ENCODE measurements around the gene TIPARP.

TIPARP gene, protein sequence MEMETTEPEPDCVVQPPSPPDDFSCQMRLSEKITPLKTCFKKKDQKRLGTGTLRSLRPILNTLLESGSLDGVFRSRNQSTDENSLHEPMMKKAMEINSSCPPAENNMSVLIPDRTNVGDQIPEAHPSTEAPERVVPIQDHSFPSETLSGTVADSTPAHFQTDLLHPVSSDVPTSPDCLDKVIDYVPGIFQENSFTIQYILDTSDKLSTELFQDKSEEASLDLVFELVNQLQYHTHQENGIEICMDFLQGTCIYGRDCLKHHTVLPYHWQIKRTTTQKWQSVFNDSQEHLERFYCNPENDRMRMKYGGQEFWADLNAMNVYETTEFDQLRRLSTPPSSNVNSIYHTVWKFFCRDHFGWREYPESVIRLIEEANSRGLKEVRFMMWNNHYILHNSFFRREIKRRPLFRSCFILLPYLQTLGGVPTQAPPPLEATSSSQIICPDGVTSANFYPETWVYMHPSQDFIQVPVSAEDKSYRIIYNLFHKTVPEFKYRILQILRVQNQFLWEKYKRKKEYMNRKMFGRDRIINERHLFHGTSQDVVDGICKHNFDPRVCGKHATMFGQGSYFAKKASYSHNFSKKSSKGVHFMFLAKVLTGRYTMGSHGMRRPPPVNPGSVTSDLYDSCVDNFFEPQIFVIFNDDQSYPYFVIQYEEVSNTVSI

DNA sequence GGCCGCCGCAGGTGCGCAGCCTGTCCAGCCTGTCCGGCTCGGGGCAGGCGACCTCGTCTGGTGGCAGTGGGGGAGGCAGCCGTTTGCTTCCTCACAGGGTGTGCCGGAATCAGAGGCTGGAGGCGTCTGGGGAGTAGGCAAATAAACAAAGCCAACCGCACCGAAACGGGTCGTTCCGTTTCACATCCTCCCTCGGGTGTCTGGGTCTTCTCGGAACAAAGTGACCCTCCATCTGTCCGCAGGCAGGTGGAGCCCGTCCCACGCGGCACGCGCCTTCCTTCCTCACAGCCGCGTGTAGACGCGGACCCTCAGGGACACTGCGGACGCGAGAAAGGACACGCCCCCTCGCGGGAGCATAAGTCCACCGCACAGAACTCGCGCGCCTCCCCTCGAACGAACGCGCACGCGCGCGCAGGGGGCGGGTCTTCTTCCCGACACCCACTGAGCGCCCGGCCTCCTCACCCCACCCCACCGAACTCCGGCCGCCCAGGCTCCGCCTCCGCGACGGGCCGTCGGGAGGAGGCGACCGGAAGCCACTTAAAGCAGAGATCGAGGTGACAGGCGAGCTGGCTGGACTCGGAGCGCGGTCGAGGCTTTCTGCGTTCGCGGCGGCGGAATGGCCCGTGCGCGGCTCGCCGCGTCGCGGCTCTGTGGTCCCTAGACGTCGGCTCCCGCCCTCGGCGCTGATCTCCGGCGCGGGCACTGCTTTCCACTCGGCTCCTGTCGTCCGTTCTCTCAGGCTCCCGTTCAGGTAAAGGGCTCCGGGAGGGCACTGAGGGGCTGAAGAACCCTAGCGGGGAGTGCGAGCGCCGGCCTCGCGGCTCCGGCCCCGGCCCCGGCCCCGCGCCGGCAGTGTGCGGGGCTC is at the start of gene TIPARP:
TSS of gene TIPARP (plus strand) at position 545 of the 865 bp plus-strand sequence. CDS start 3,108 bp downstream, outside the sequence.
- DNase-seq = peak; percentile 99

DNA sequence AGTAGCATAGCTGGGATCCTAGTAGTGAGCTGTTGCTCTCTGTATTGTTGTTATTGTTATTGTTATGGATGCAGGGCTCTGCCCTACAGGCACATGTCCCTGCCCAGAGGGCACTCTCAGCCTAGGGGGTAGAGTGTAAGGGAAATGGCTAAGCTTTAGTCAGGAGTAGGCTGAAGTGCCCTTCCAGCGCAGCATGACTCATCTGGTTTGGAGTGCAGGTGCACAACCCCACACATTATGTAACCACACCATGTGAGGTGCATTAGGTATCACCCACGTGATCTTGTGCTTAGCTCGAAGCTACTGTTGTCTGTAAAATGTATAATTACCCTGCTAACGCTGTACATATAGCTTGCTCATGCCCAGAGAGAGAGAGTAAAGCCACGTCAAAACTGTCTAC is 48.3 kb upstream of the TIPARP start:
- no peak for DNase-seq

DNA sequence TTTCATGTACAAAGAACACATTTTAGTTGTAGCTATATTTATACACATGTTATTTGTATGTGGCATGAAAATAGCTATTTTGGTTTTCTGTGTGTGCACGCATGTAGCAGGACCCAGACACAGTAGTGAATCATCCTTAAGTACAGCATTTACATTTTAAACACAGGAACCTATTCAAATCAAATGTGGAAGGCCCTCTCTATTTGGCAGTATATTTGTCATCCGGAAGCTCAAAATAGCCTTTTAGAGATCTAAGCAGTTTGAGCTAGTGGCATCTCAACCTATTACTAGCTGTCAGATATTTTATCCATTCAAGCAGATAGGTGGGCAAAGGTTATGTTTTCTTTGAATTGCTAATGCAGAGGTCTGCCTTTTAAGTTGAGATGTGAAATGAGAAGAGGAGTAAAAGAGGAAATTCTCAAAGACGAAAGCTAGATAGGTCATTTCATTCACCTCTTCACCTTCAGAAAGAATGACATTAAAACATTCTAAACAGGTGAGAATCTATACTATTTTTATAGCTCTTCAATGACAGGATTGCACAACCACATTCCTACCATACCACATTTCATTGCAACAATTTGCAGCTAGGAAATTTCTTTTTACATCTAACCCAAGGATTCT is 46.3 kb upstream of the TIPARP start:
- DNase-seq = no peak

DNA sequence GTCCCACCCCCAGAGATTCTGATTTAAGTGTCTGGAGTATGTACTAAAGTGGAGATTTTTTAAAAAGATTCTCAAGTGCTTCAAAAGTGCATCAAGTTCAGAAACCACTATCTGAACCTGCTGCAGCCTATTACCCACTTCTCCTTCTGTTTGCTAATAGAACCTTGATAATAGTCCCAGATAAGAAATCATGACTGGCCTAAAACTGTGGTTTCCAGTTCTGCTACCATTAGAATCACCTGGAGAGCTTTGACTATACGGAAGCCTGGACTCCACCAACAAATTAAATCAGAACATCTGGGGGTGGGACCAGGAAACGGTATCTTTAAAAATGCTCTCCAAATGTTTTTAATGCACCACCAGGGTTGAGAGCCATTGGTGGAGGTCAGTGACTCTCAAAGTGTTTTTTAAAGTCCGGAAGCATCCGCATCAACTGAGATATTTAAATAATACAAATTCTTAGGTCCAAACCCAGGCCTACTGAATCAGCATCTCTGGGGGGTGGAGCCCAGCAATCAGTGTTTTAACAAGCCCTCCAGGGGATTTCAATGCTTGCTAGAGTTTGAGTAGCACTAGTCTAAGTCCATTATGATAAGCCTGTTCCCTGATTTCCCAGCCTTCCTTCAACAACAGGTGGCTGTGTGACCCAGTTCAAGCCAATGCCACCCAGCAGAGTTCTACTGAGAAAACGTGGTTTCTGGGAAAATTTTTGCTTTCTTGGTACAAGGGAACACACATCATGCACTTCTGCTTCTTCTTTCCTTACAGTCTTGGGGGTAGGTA is 45.4 kb upstream of the TIPARP start:
- DNase-seq = no peak

DNA sequence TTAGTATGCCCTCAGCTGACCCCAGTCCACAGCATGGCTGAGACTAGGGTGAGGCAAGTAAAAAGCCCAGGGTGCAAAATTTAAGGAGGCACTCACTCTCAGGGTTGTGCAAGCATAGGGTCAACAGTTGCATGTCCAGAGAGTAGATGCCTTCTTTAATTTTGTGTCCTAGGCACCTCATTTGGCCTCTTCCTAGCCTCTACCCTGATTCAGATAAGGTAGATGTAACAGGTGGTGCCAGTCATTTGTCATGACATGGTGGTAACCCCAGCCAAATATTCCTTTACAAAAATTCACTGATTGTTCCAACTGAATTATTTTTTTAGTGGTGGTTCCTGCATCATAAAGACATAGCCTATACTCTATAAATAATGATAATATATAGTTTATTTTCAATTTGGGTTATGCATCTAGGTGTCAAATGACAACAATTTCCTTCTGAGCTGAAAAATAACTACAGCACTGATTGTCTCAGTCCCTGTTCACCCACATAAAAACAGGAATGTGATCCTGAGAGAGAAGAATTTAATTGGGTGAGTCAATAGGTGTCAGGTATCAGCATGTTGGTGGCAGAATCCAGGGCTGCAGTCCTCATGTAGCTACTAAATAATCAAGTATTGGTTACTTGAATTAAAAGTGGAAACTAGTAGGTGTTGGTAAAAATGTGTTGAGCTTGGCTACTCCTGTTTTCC is 44.2 kb upstream of the TIPARP start:
- DNase-seq = no peak

DNA sequence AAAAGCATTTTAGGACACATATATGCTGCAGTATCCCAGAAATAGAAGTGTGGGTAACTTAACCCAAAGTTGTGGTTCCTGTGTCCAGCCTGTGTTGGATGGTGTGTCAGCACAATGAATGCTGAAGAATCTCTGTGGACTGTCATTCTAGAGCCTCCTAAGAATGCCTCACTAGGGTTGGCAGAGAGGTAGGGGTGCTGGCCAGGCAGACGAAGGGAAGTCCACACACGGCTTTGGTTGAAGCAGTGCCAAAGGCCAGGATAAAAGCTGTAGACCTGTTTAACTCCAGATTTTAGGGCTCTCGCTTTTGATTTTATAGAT is 43.7 kb upstream of the TIPARP start:
- no peak for DNase-seq

DNA sequence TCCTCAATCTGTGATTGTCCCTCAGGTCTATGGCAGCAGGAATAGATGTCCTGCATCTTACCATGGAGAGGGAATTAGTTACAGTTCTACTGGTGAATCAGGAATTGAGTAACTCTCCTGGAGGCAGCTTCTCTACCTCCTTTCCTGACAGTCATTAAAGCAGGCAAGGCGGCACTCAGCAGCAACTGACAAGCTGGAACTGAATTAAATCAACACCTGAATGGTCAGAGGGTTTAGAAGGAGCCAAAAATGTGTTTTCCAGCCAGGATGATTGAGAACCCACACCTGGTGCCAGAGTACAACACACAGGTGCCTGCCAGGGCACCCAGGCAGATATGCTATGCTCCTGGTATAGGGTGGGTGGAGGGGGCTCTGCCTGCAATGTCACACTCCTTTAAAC is 43.1 kb upstream of the TIPARP start:
- no peak for DNase-seq

DNA sequence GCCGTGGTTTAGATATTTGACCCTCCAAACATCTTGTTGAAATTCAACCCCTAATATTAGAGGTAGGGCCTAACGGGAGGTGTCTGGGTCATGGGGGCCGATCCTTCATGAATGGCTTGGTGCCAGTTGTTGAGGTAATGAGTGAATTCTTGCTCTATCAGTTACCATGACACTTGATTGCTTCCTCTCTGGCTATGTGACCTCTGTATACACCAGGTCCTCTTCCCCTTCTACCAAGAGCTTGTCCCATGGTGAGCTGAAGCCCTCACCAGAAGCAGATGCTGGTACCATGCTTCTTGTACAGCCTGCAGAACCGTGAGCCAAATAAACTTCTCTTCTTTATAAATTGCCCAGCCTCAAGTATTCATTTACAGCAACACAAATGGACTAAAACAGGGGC is 41.8 kb upstream of the TIPARP start:
- DNase-seq = no peak

DNA sequence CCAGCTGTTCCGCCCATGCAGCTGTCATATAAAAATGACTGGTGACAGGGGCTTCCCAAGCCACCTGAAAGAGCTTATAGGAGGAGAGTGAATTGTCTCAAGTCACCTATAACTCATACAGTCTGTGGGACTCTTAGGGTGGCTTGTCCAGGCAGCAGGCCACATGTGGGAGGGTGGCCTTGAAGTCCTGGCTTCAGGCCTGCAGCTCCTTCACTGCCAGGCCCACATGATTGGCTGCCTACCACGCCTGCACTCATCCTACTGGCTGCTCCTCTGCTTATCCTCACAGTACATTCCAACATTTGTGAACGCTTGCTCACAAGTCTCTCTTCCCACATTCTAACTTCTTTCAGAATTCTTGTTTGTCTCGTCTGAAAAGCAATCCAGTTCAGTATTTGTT is 41.1 kb upstream of the TIPARP start:
- DNase-seq = no peak

DNA sequence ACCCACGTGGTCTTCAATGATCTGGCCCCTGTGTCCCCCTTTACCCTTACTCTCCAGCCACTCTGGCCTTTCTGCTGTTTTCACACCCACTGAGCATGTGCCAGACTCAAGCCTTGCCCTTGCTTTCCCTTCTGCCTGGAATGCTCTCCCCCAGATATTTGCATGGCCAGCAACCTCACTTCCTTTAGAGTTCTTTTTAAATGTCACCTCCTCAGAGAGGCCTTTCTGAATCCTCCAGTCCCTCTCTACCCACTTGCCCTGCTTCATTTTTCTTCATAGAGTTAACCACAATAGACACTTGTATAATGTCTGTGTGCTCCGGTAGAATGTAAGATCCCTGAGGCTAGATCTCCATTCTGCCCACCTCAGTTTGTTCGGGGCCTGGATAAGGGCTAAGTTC is 39.4 kb upstream of the TIPARP start:
- no peak for DNase-seq

DNA sequence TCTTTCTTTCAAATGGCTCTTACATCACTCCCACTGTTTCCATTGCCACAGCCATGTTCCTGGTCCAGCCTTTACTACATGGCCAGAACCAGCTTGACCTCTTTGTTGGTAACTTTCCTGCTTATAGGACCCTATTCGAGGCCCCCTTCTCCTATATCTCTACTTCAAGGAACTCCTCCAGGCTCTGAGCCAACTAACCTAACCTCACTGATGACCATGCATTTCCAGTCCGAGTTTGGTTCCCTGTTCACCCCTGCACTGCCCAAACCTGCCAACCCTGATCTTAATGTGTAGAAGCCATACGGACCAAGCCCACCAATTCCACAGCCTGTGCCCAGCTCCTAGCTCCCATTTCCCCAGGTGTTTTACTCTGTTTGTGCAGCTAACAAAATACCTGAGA is 38.4 kb upstream of the TIPARP start:
- DNase-seq = no peak

DNA sequence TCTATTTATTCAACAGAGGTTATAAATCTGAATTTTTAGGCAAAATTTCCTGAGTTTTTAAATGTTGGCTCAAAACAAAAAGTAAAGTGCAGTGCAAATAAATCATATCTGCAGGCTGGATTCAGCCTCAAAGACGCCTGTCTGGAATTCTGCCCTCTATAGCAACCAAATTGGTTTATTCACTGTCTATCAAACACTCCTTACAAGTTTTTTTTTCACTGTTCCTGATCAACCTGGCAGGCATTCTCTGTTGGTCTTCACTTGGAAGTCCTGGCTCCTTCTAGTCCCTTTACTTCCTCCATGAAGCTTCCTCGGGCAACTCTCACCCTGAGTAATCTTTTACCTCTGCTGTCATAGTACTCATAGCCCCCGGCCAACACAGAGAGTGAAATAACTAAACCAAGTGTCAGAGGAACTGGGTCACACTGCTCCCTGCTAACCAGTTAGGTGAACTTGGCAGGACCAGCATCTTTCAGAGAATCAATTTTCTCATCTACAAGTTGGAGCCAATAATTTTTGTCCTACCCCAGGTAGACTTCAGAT is 36.8 kb upstream of the TIPARP start:
- DNase-seq = no peak

DNA sequence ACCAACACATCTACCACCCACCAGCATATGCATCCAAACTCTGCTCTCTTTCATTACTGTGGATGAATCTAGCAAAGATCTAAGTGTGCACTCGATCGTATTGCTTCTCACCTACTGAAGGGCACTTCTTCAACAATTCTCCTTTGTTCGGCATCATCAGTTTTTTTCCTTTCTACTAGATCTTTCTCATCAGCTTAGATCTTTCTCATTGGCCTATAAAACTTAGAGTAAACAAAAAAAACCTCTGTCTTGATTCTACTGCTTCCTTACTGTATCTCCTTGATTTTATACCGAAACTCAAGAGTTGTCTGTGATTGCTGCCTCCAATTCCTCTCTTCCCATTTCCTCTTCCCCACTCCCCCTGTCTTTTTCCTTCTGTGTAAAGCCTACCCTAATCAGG is 36.1 kb upstream of the TIPARP start:
- DNase-seq = no peak

DNA sequence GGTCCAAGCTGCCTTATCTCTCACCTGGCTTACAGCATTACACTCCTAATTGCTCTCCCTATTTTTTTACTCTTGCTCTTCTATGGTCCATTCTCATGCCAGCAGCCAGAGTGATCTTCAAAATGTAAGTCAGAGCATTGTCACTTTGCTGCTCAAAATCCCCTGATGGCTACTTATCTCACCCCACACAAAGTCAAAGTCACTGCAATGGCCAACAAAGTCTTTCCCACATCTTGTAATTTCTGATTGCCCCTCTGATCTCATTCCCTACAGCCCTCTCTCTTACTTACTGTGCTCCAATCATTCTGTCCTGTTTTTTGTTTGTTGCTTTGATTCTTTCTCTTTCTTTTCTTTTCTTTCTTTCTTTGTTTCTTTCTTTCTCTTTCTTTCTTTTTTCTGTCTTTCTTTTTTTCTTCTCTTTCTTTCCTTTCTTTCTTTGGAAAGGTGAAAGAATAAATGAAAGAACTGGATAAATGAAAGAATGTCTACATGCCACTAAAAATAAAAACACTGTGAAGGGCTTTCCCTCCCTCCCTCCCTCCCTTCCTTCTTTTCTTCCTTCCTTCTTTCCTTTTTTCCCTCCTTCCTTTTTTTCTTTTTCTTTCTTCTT is 34.9 kb upstream of the TIPARP start:
- no peak for DNase-seq

DNA sequence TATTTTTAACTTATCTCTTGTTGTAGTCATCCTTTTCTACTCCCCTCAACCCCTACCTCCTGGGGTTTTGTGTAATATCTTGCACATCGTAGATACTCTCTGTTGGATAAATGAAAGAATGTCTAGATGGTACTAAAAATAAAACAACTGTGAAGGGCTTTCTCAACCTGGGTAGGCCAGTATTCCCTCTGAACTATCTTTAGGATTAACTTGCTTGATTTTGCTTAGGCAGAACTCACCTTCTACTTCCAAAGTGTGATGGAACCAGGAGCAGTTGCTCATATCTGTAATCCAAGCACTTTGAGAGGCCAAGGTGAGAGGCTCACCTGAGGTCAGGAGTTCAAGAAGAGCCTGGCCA is 32.8 kb upstream of the TIPARP start:
- DNase-seq = no peak

DNA sequence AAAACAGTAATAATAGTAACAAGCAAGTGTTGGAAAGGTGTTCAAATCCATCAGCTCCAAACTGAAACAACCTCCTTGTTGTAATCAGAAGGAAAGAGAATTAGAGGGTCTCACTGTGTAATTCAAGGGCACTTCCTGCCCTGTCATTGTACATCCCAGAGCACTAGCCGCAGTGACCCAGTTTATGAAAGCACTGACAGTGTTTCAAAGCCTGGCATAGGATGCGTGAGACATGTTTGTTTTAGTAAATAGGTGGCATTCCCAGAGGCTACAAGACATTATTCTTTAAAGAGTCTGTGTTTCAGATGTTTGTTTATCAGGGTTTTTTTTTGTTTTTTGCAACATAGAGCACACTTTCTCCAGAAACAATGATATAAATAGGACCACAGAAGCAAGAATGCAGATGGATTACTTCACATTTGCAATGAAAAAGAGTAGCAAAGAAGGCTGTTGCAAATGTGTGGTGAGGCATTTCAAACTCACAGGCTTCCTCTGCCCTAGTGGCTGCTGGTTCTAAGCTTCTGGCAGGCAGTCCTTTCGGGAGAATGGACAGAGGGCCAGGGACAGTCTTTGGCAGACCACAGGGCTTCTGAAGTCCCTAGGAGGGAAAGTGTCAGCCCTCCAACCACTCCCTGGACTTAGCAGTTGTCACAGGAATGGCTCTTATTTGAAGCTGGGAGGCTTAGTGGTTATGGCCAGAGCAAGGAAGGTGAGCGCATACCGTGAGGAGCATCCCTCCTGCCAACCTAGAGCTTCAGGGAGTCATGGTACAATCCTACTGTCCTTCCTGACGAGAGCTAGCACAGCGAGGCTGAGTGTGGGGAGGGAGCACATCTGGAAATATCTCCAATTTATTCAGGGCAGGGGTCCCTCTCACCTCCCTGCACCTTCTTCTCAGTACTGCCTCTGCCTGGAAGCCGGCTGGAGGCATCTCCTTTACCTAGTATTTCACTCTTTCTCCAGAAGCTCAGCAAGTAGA is 31.4 kb upstream of the TIPARP start:
- no peak for DNase-seq

DNA sequence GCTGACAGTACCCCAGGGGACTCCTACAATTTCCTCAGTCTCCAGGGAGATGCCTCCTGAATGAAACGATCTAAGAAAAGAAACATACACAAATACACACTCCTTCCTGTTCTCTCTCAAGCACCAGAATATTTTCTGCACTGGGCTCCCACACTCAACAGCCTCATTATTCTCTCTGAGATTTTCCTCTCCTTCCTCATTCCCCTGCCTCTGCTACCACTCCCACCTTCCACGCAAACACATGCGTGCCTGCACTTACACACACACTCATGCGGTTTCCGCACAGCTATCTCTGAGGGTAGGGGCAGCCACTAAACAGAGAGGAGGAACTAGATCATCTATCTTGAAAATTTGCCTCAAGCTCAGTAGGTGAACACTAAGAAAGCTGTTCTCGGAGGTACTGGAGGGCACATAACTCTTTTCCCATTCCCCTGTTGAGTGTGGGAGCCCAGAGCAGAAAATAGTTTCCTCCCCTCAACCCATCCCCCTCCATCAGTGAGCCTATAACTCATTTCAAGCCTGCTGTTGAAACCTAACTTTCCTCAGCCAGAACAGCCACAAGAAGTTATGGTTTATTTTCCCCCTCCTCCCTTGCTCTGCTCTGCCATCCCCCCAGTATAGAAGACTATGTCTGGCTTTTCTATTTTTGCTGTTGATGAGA is 30.5 kb upstream of the TIPARP start:
- peak; percentile 46 to 55 for DNase-seq

DNA sequence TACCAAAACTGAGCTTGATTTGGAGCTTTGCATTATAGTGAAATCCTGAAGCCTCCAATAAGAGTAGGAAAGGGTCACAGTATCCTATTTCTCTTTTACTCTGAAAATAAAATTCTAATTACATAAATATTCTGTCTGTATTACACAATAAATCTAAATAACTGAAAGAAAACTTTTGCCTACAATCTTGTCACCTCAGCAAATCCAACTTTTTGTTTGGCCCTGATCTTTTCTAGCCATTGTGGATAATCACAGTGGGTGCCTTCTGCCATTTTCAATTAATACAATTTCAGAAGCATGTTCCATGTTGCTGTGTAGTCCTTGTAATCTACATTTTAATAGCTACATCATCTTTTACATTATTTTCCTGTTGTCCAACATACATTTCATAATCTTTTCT is 29.4 kb upstream of the TIPARP start:
- no peak for DNase-seq

DNA sequence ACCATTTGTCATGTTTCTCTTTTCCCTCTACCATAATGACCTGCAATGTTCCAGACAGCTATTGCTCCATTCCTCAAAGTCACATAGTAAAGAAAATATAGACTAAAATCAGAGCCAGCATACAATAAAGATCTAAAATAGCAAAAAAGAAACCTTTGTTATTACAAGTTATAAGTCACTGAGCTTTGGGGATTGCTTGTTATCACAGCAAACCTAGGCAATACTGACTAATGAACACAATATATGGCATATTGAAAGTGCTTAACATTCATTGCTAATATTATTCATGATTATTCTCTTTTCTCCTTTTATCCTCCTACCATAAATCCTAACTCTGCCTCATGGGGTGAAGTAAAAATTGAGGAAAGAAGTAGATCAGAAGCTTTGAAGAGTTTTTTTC is 27.4 kb upstream of the TIPARP start:
- DNase-seq = no peak

Measured in CD4-positive, alpha-beta T cell treated with Interferon alpha-2 for 1 hour (primary cell).